ENCODE data around the gene NPC1L1. TPM values are rescaled to one million over a fixed set of nuclear protein-coding genes. Genes with fewer than 3 reads are reported as not detected.

Gene NPC1L1
- total RNA-seq, 1 experiment from 2014 or later = 0.15 TPM

GRCh38 chr7:44473295-44473694 is 67.8 kb downstream of the NPC1L1 start:
- peaks cover 84% of the 10 kb centered on the region for H3K79me2 ChIP-seq (ENCODE audit: insufficient read depth, low read length)
- H3K9ac ChIP-seq (ENCODE audit: low read length) = no peak overlapping the region
- no TSS peak for BruUV-seq (replicated peaks)
- no peak overlapping the region for H3K4me3 ChIP-seq (replicated peaks in 1 of 2; ENCODE audit: low read depth in 1 of 2, low read length in 2 of 2)
- peaks cover 0 to 19% of the 10 kb centered on the region in 2 experiments; a peak in 2 of 4 replicates for H3K4me1 ChIP-seq (ENCODE audit: control insufficient read depth in 1 of 2, insufficient read depth in 2 of 2, low read length in 2 of 2)
- no peak overlapping the region for H3K27ac ChIP-seq (ENCODE audit: low read depth, low read length)
- POLR2A ChIA-PET = no interaction called here
- intact Hi-C loops (cut with micrococcal nuclease) = no loop called here
- H4K20me1 ChIP-seq (ENCODE audit: insufficient read depth) = peaks cover 7% of the 10 kb centered on the region
- CTCF ChIA-PET = no interaction called here
- ATAC-seq (peak; percentile 56; the same call in 1 of the 2 replicates), DNase-seq (ENCODE audit: low read depth, low spot score) (no peak)
- no peaks in the 10 kb centered on the region for H3K9me2 ChIP-seq (ENCODE audit: insufficient read depth)
- H3K36me3 ChIP-seq (ENCODE audit: control insufficient read depth in 1 of 2, insufficient read depth in 2 of 2, low read length in 2 of 2) = peaks cover 22 to 26% of the 10 kb centered on the region in 2 experiments; a peak in 3 of 4 replicates
- H3K4me2 ChIP-seq (ENCODE audit: low read length) = peak overlapping the region; percentile 4; the same call in 1 of the 2 replicates
- no peak overlapping the region for H2AFZ ChIP-seq (ENCODE audit: low read depth, low read length, poor library complexity, severe bottlenecking)
- no peaks in the 10 kb centered on the region for H3K27me3 ChIP-seq (ENCODE audit: insufficient read depth, low read length)
- TF ChIP-seq CEBPB (IDR thresholded peaks at IDR 0.05; ENCODE audit: low read depth) = no peak
- TF ChIP-seq SRF (IDR thresholded peaks at IDR 0.05; ENCODE audit: low read depth) = no peak
- no peak for TF ChIP-seq ZNF274 (IDR thresholded peaks at IDR 0.05; ENCODE audit: low read depth, low read length)
- no peaks in the 10 kb centered on the region for H3K9me3 ChIP-seq (ENCODE audit: control insufficient read depth in 1 of 2, insufficient read depth in 1 of 2, low read depth in 1 of 2, low read length in 2 of 2)
- RAD21 ChIA-PET (ENCODE audit: low non-redundant PET in 1 of 2, low total read pairs in 2 of 2, uncharacterized antibody in 2 of 2, unreplicated experiment in 2 of 2) = no interaction called here

- ChIA-PET CTCF (no interaction called here), POLR2A (no interaction called here), RAD21 (ENCODE audit: low non-redundant PET in 1 of 2, low total read pairs in 2 of 2, uncharacterized antibody in 2 of 2, unreplicated experiment in 2 of 2) (no interaction called here)
- Histone ChIP-seq H3K36me3 (ENCODE audit: control insufficient read depth in 1 of 2, insufficient read depth in 2 of 2, low read length in 2 of 2) (peaks cover 24 to 29% of the 10 kb centered on the region in 2 experiments; a peak in 3 of 4 replicates), H3K27me3 (ENCODE audit: insufficient read depth, low read length) (no peaks in the 10 kb centered on the region), H3K79me2 (ENCODE audit: insufficient read depth, low read length) (peaks cover 88% of the 10 kb centered on the region), H3K4me2 (ENCODE audit: low read length) (peak overlapping the region; percentile 4; the same call in 1 of the 2 replicates), H3K4me3 (replicated peaks in 1 of 2; ENCODE audit: low read depth in 1 of 2, low read length in 2 of 2) (no peak overlapping the region), H2AFZ (ENCODE audit: low read depth, low read length, poor library complexity, severe bottlenecking) (no peak overlapping the region), H3K9ac (ENCODE audit: low read length) (no peak overlapping the region), H3K9me3 (ENCODE audit: control insufficient read depth in 1 of 2, insufficient read depth in 1 of 2, low read depth in 1 of 2, low read length in 2 of 2) (no peaks in the 10 kb centered on the region), H3K27ac (ENCODE audit: low read depth, low read length) (no peak overlapping the region), H3K4me1 (ENCODE audit: control insufficient read depth in 1 of 2, insufficient read depth in 2 of 2, low read length in 2 of 2) (peaks cover 0 to 18% of the 10 kb centered on the region in 2 experiments; a peak in 2 of 4 replicates), H4K20me1 (ENCODE audit: insufficient read depth) (peaks cover 7% of the 10 kb centered on the region), H3K9me2 (ENCODE audit: insufficient read depth) (no peaks in the 10 kb centered on the region)
- DNase-seq (ENCODE audit: low read depth, low spot score) = no peak
- no peak for ATAC-seq
- BruUV-seq (replicated peaks) = no TSS peak
- intact Hi-C loops (cut with micrococcal nuclease) = no loop called here
- TF ChIP-seq SIN3A (IDR thresholded peaks at IDR 0.05; ENCODE audit: low read depth) = no peak
- TF ChIP-seq CBX3 (IDR thresholded peaks at IDR 0.05; ENCODE audit: low read depth) = no peak
- no peak for TF ChIP-seq TCF7L2 (IDR thresholded peaks at IDR 0.05; ENCODE audit: borderline replicate concordance, extremely low read depth, insufficient read depth, insufficient read length)
- TF ChIP-seq REST (IDR thresholded peaks at IDR 0.05; ENCODE audit: low read depth) = no peak
- TF ChIP-seq EGR1 (IDR thresholded peaks at IDR 0.05; ENCODE audit: low read depth) = no peak
These were observed 68.3 kb downstream of the NPC1L1 start for GRCh38 chr7:44472843-44473242.

Measured in HCT116 (cell line).